GM12872 (cell line): Measurements from ENCODE around the gene ANO2.

Source experiments
- TF ChIP-seq, protein P1 (sequence below): IDR thresholded peaks from 3 replicates; pipeline ENCODE4 v1.5.1; 2011; ENCODE audit warnings: low read depth, mild to moderate bottlenecking, low read length, moderate library complexity; ENCODE audit not compliant: insufficient read depth

Gene ANO2

DNA sequence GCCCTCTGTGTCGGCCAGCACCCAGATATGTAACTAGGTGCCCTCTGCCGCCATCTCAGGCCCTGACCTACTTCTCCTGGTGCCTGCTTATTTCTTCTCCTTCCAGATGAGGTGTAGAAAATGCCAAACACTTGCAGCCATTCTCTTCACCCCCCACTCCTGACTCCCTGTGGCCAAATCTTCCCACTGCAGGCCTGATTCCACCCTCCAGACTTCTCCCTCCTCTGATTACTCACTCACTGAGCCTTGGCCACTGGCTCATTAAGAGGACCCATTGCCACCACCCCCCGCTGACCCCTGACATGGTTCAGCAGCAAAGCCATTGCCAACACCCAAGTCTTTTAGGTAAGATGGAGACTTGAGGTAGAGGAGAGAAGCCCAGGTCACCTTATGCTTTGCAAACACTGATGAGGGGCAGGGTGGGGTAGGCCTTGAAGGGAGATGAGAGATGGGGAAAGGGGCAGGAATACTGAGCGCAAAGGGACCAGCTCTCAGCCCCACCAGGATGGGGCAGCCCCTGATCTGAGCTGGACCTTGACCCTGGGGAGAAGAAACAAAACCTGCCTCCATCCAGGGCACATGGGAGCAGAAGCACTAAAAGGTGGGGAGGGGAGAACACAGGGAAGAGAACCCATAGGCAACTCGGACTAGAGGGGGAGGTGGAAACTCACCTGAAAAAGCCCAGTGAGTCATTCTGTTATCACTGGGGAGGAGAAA, 25.1 kb upstream of the ANO2 start:
- TF ChIP-seq, protein P1, sequence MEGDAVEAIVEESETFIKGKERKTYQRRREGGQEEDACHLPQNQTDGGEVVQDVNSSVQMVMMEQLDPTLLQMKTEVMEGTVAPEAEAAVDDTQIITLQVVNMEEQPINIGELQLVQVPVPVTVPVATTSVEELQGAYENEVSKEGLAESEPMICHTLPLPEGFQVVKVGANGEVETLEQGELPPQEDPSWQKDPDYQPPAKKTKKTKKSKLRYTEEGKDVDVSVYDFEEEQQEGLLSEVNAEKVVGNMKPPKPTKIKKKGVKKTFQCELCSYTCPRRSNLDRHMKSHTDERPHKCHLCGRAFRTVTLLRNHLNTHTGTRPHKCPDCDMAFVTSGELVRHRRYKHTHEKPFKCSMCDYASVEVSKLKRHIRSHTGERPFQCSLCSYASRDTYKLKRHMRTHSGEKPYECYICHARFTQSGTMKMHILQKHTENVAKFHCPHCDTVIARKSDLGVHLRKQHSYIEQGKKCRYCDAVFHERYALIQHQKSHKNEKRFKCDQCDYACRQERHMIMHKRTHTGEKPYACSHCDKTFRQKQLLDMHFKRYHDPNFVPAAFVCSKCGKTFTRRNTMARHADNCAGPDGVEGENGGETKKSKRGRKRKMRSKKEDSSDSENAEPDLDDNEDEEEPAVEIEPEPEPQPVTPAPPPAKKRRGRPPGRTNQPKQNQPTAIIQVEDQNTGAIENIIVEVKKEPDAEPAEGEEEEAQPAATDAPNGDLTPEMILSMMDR = no peak

DNA sequence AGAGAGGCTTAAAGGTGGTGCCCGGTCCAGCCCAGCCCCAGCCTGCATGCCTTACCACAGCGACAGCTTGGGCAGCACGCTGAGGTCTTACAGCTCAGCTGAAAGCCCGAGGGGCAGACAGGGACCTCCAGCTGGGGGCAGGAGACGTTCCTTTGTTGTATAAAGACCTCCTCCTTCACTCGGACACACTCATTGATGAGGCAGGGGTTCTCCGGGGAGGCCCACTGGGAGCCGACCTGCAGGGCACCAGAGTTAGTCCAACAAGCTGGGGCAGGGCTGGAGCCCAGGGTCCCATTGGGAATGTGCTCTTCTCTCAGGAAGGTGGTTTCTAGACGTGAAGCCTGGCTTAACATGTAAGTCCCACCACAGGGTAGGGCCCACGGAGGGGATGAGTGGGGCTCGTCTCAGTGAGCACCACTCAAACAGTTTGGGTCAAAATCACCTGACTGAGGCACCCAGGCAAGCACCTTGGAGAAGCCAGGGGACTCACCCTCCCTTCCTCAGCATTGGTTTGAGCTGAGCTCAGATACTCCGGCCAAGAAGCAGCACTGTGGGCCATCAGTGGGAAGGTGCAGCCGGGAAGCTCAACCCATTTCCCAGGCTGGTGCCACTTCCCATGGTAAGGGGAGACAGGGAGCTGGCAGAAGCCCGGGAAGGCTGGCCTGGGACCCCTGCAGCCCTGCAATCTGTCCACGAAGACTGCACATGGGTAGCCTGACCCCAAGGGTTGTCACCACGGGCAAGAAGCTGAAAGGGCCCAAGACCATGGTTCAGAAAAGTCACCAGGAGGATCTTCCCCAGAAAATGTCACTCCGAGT, 24.3 kb upstream of the ANO2 start:
- TF ChIP-seq, protein P1 = no peak

DNA sequence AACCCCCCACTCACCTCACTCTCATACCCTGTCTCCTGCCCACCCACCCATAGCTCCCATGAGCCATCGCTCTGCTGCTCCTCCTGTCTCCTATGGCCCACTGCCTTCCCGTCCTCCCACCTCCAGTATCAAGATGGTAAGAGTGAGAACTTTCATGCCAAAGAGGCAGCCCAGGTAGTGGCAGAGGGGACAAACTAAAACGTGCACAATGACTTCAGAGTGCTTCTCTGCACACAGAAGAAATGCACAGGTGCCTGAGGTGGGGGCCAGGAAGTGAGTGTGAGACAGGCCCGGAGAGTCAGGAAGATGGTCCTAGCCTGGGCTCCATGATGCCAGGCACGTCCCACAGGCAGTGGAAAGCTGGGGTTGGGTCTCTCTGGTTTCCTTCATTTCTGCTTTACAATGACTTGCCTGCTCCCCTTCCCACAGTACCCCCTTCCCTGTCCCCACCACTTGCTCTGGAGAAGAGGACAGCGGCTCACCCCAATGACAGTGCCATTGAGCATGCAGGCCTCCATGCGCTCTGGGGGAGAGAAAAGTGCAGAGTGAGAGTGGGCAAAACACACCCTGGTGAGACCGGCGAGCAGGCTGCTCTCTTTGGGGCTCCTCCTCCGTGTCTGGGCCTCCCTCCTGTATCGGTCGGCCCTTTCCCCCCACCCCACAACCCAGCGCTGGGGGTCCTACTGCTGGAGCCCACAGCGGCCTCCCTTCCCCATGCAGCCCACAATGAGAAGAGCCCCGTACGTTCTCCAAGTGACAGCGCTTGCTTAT, 22.8 kb upstream of the ANO2 start:
- TF ChIP-seq, protein P1 = no peak

DNA sequence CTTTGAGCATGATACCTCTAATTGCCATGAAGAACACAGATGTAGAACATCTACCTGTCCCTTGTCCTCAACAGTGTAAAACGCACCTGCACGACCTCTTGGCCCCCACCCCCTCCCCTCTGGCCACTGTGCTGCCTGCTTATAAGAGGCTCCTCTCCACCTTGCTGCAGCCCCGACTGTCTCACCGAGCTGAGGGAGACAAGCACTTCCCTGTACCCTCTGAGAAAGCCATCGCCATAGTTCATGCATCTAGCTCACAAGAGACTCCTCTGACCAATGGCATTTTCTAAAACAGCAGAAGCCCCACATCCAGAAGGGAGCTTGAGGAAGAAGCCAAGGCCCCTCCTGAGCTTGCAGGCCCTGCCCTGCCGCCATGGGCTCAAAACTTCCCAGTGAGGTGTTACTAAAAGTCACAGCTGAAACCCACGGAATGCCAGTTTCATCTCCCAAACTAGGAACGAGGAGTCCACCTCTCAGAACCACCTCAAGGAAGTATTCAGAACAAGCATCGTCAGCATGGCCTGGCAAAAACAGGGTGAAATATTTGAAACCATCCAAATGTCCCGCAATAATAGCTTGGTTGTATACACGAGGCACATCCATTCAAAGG, 21.5 kb upstream of the ANO2 start:
- TF ChIP-seq, protein P1 = no peak

DNA sequence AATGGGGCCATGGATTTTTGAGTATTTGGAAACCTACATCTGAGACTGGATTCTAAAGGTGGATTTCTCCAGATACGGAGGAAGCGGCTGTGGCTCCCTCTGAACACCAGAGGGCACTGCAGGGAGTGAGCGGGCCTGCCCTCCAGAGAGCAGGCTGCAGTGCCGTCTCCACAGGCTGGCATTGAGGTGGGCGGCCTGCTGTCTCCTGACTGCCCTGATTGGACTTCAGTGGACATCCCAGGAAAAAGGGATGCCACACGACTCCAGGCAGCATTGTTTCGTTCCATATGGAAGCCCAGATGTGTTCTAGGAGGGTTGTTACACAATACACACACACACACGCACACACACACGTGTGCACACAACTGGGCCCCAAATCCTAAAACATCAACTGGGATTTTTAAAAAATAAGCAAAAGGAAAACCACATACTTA, 20.9 kb upstream of the ANO2 start:
- TF ChIP-seq, protein P1 = peak; percentile 91

DNA sequence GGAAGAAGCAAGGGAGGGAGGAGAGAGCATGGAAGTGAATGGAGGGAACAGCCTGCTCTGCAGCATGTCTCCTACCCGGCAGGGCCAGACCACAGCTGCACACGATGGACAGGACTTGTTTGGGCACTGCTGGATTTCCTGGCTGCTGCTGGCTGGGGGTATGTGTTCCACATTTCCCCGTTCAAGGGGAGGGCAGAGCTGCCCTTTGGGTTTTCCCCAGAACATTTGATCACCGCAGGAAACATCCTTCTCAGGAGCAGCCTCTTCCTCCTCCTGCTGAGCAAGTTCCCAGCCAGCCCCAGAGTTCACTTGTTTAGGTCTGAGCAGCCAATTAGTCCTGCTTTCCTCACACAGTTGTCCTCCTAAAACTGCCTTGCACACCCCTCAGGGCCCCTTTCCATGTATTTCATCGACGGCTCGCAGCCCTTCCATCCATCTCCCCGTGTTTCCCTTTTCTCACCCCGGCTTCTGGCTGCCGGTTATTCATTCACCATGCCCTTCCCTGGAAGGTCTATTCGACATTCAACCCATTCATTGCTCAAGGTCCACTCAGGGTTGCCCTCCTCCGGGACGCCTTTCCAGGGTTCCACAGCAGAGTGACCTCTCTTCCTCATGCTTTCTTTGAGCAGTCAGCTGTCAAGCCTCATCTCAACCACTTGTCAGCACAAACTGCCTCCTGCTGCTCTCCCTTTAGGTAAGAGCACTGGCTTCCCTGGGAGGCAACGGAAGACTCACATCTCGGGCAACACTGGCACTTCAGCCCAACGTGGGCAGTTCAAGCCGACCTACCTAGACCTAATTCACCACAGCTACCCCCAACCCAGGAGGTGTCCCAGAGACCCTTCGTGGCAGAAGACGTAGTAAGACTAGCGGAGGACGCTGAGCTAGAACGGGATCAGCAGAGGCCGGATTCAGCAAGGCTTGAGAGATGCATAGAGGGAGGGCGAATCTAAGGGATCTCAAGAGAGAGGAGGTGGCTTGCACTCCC, 20.1 kb upstream of the ANO2 start:
- TF ChIP-seq, protein P1 = no peak
